Hepatocyte (in vitro differentiated cells): ENCODE results near the gene SHISAL1.

Source experiments
- CTCF ChIP-seq: fragments of 200-600 bp; sonication (generic); IDR thresholded peaks from 2 replicates; pipeline ENCODE4 v1.5.1; 2016; ENCODE audit warnings: antibody characterized with exemption, mild to moderate bottlenecking; ENCODE audit not compliant: poor library complexity
- EZH2 ChIP-seq: fragments of 200-600 bp; sonication (generic); IDR thresholded peaks from 2 replicates; pipeline ENCODE4 v1.6.1; 2016; ENCODE audit warnings: antibody characterized with exemption, mild to moderate bottlenecking, borderline replicate concordance

- TF ChIP-seq CTCF (no peak), EZH2 (no peak)
Observed at GRCh38 chr22:44273175-44273574, 39.6 kb downstream of the SHISAL1 start.
